H9 (cell line): ENCODE data around the gene MYH9. TPM values are rescaled to one million over a fixed set of nuclear protein-coding genes. Genes with fewer than 3 reads are reported as not detected.

Source experiments
- DNase-seq: peaks from one replicate; pipeline ENCODE4 v3.0.0-alpha.2; 2017
- H2AFZ ChIP-seq: one replicate; pipeline ENCODE4 v1.6.1; 2013; ENCODE audit warnings: mild to moderate bottlenecking, low read length, control low read depth, moderate library complexity
- H2AK5ac ChIP-seq: 2 replicates; pipeline ENCODE4 v1.6.1; 2013; ENCODE audit warnings: low read length, control low read depth, mixed read lengths; ENCODE audit not compliant: insufficient read length
- H2BK120ac ChIP-seq: one replicate; pipeline ENCODE4 v1.6.1; 2013; ENCODE audit warnings: low read depth, mild to moderate bottlenecking, low read length, control low read depth, inconsistent platforms; ENCODE audit not compliant: poor library complexity, severe bottlenecking
- H2BK12ac ChIP-seq: 2 replicates; pipeline ENCODE4 v1.6.1; 2013; ENCODE audit warnings: low read length, control low read depth, mixed read lengths, low read depth; ENCODE audit not compliant: insufficient read length
- H2BK15ac ChIP-seq: 2 replicates; pipeline ENCODE4 v1.6.1; 2013; ENCODE audit warnings: low read depth, low read length, control low read depth
- H2BK20ac ChIP-seq: one replicate; pipeline ENCODE4 v1.6.1; 2013; ENCODE audit warnings: low read depth, mild to moderate bottlenecking, low read length, control low read depth, inconsistent platforms; ENCODE audit not compliant: poor library complexity, severe bottlenecking
- H2BK5ac ChIP-seq: 2 replicates; pipeline ENCODE4 v1.6.1; 2013; ENCODE audit warnings: low read length, control low read depth, mixed read lengths; ENCODE audit not compliant: insufficient read length
- H3K14ac ChIP-seq: 2 replicates; pipeline ENCODE4 v1.6.1; 2013; ENCODE audit warnings: low read length, control low read depth; ENCODE audit not compliant: insufficient read depth
- H3K18ac ChIP-seq: 2 replicates; pipeline ENCODE4 v1.6.1; 2013; ENCODE audit warnings: low read depth, mild to moderate bottlenecking, mixed read lengths, low read length, control low read depth; ENCODE audit not compliant: insufficient read length
- H3K23ac ChIP-seq: 2 replicates; pipeline ENCODE4 v1.6.1; 2013; ENCODE audit warnings: low read length, control low read depth, mixed read lengths, low read depth; ENCODE audit not compliant: insufficient read length
- H3K23me2 ChIP-seq: 2 replicates; pipeline ENCODE4 v1.6.1; 2013; ENCODE audit warnings: low read depth, mild to moderate bottlenecking, mixed read lengths, low read length, control low read depth; ENCODE audit not compliant: insufficient read length, poor library complexity, severe bottlenecking
- H3K27ac ChIP-seq: 2 replicates; pipeline ENCODE4 v1.5.1; 2013; ENCODE audit warnings: low read length, control low read depth, mixed read lengths, low read depth; ENCODE audit not compliant: insufficient read length
- H3K27me3 ChIP-seq: 2 replicates; pipeline ENCODE4 v1.6.1; 2013; ENCODE audit warnings: low read length, control low read depth, inconsistent platforms; ENCODE audit not compliant: insufficient read depth
- H3K4ac ChIP-seq: 2 replicates; pipeline ENCODE4 v1.6.1; 2013; ENCODE audit warnings: low read depth, mild to moderate bottlenecking, control low read depth, inconsistent platforms, low read length, moderate library complexity
- H3K4me1 ChIP-seq: 2 replicates; pipeline ENCODE4 v1.6.1; 2013; ENCODE audit warnings: low read length, control low read depth, inconsistent platforms; ENCODE audit not compliant: insufficient read depth
- H3K4me2 ChIP-seq: 2 replicates; pipeline ENCODE4 v1.6.1; 2013; ENCODE audit warnings: low read length, control low read depth, mixed read lengths; ENCODE audit not compliant: insufficient read length, insufficient read depth
- H3K56ac ChIP-seq: 2 replicates; pipeline ENCODE4 v1.6.1; 2013; ENCODE audit warnings: low read depth, mild to moderate bottlenecking, mixed read lengths, low read length, control low read depth; ENCODE audit not compliant: insufficient read length
- H3K79me1 ChIP-seq: 2 replicates; pipeline ENCODE4 v1.6.1; 2013; ENCODE audit warnings: low read depth, mild to moderate bottlenecking, moderate library complexity, low read length, control low read depth, inconsistent platforms; ENCODE audit not compliant: insufficient read depth, poor library complexity, severe bottlenecking
- H3K79me2 ChIP-seq: 2 replicates; pipeline ENCODE4 v1.6.1; 2013; ENCODE audit warnings: low read length, control low read depth, inconsistent platforms; ENCODE audit not compliant: insufficient read depth
- H3K9ac ChIP-seq: 2 replicates; pipeline ENCODE4 v1.6.1; 2013; ENCODE audit warnings: low read length, control low read depth, mixed read lengths; ENCODE audit not compliant: insufficient read length; ENCODE audit errors: extremely low read depth
- H3K9me3 ChIP-seq: one replicate; pipeline ENCODE4 v1.6.1; 2013; ENCODE audit warnings: low read depth, low read length, inconsistent platforms; ENCODE audit not compliant: control insufficient read depth
- H3T11ph ChIP-seq: one replicate; pipeline ENCODE4 v1.6.1; 2013; ENCODE audit warnings: mild to moderate bottlenecking, low read length, control low read depth, inconsistent platforms
- H4K20me1 ChIP-seq: one replicate; pipeline ENCODE4 v1.6.1; 2013; ENCODE audit not compliant: control insufficient read depth, insufficient read length, insufficient read depth
- H4K5ac ChIP-seq: 2 replicates; pipeline ENCODE4 v1.6.1; 2013; ENCODE audit warnings: low read depth, mild to moderate bottlenecking, mixed read lengths, low read length, control low read depth; ENCODE audit not compliant: insufficient read length
- H4K8ac ChIP-seq: replicated peaks from 2 replicates; pipeline ENCODE4 v1.6.1; 2013; ENCODE audit warnings: low read length, control low read depth, mixed read lengths, low read depth; ENCODE audit not compliant: insufficient read length
- H4K91ac ChIP-seq: 2 replicates; pipeline ENCODE4 v1.6.1; 2013; ENCODE audit warnings: low read depth, mild to moderate bottlenecking, moderate library complexity, mixed read lengths, low read length, control low read depth; ENCODE audit not compliant: insufficient read length
- H3K27ac Mint-ChIP-seq, 3 experiments: 2 replicates in 2 of 3; 3 replicates in 1 of 3; pipeline ENCODE4 v1.8.0; 2020 to 2021; ENCODE audit warnings: mixed read lengths in 3 of 3, mild to moderate bottlenecking in 1 of 3, moderate library complexity in 1 of 3
- H3K27me3 Mint-ChIP-seq: 2 replicates; pipeline ENCODE4 v1.8.0; 2021; ENCODE audit warnings: low read depth, mild to moderate bottlenecking, moderate library complexity, mixed read lengths
- H3K36me3 Mint-ChIP-seq, 3 experiments: 2 replicates in 2 of 3; 3 replicates in 1 of 3; pipeline ENCODE4 v1.8.0; 2020 to 2021; ENCODE audit warnings: low read depth in 3 of 3, mixed read lengths in 3 of 3; ENCODE audit not compliant: insufficient read depth in 1 of 3
- H3K4me1 Mint-ChIP-seq, 2 experiments: 2 replicates each; pipeline ENCODE4 v1.8.0; 2020; ENCODE audit warnings: mixed read lengths in 2 of 2
- H3K4me3 Mint-ChIP-seq, 2 experiments: 2 replicates in 1 of 2; 3 replicates in 1 of 2; pipeline ENCODE4 v1.8.0; 2020 to 2021; ENCODE audit warnings: mild to moderate bottlenecking in 2 of 2, mixed read lengths in 2 of 2, moderate library complexity in 1 of 2
- H3K9me3 Mint-ChIP-seq, 2 experiments: 2 replicates in 1 of 2; 3 replicates in 1 of 2; pipeline ENCODE4 v1.8.0; 2020; ENCODE audit warnings: mild to moderate bottlenecking in 2 of 2, mixed read lengths in 2 of 2, moderate library complexity in 1 of 2
- WGBS: extraction: QIAGEN DNeasy Blood & Tissue Kit; methylation state at CpG from one replicate; pipeline ENCODE4 v1.1.7; 2013; ENCODE audit warnings: missing lambda C conversion rate, low lambda C conversion rate, mixed read lengths; ENCODE audit not compliant: insufficient read length; ENCODE audit errors: extremely low coverage; 5-methylcytosine and 5-hydroxymethylcytosine counted together
- total RNA-seq: library from RNA; stranded (reverse); gene quantifications from 2 replicates; pipeline ENCODE4 v1.2.1, GENCODE V29; 2021
- TF ChIP-seq, protein P1 (sequence below): fragments of 200-600 bp; sonication (generic); conservative IDR thresholded peaks from 3 replicates; pipeline ENCODE4 v1.8.0; 2021; ENCODE audit warnings: antibody characterized with exemption, mild to moderate bottlenecking

MYH9 gene
- total RNA-seq, 1 experiment from 2014 or later = 266 TPM

DNA sequence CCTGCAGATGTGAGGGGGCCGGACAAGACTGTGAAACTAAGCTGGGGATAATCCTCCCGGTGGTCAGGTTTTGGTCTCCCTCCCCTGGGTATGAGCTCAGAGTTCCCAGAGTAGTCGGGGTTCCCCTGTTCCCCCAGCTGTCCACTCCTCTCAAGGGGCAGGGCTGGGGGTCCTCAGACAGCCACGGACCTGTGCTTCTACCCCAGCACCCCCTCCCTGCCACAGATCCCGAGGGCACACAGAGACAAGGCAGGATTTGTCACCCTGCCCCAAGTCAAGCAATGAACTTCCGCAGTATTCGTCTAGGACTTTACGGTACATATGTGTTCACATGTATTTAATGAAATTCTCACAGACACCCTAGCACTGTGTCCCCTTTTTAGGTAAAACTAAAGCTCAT, 89.6 kb downstream of the MYH9 start:
- Histone ChIP-seq H3K56ac (no peak overlapping the region), H4K5ac (no peak overlapping the region), H2BK20ac (no peak overlapping the region), H3K27ac (no peak overlapping the region), H2AK5ac (no peak overlapping the region), H3K4me2 (no peak overlapping the region), H3K9ac (no peak overlapping the region), H3K9me3 (no peaks in the 10 kb centered on the region), H2BK5ac (no peak overlapping the region), H2BK15ac (no peak overlapping the region), H4K8ac (no peak overlapping the region), H4K91ac (no peak overlapping the region), H3K23me2 (no peaks in the 10 kb centered on the region), H3K4ac (no peak overlapping the region), H3K18ac (no peak overlapping the region), H2AFZ (no peak overlapping the region), H2BK120ac (no peak overlapping the region), H3K79me1 (no peaks in the 10 kb centered on the region), H3K14ac (no peak overlapping the region), H3K27me3 (no peaks in the 10 kb centered on the region), H3K79me2 (no peaks in the 10 kb centered on the region), H3K23ac (no peak overlapping the region), H4K20me1 (no peaks in the 10 kb centered on the region), H2BK12ac (no peak overlapping the region), H3T11ph (no peak overlapping the region), H3K4me1 (no peaks in the 10 kb centered on the region)
- DNase-seq = no peak
- Mint-ChIP-seq H3K9me3 (peaks cover 0 to 2% of the 10 kb centered on the region in 2 experiments; a peak in 1 of 5 replicates), H3K27ac (no peak overlapping the region), H3K36me3 (peaks cover 68 to 97% (median 93%) of the 10 kb centered on the region in 3 experiments), H3K27me3 (no peaks in the 10 kb centered on the region; the same call in 1 of the 2 replicates), H3K4me3 (no peak overlapping the region), H3K4me1 (0 out of 4 replicates have a peak, but pooled peaks cover 0 to 3% of the 10 kb centered on the region in 2 experiments)
- TF ChIP-seq, protein P1, sequence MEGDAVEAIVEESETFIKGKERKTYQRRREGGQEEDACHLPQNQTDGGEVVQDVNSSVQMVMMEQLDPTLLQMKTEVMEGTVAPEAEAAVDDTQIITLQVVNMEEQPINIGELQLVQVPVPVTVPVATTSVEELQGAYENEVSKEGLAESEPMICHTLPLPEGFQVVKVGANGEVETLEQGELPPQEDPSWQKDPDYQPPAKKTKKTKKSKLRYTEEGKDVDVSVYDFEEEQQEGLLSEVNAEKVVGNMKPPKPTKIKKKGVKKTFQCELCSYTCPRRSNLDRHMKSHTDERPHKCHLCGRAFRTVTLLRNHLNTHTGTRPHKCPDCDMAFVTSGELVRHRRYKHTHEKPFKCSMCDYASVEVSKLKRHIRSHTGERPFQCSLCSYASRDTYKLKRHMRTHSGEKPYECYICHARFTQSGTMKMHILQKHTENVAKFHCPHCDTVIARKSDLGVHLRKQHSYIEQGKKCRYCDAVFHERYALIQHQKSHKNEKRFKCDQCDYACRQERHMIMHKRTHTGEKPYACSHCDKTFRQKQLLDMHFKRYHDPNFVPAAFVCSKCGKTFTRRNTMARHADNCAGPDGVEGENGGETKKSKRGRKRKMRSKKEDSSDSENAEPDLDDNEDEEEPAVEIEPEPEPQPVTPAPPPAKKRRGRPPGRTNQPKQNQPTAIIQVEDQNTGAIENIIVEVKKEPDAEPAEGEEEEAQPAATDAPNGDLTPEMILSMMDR = no peak
- no CpG with 5 or more reads among the region's 8 CpGs for WGBS
